ENCODE data around the gene SLC2A4.

SLC2A4 gene

DNA sequence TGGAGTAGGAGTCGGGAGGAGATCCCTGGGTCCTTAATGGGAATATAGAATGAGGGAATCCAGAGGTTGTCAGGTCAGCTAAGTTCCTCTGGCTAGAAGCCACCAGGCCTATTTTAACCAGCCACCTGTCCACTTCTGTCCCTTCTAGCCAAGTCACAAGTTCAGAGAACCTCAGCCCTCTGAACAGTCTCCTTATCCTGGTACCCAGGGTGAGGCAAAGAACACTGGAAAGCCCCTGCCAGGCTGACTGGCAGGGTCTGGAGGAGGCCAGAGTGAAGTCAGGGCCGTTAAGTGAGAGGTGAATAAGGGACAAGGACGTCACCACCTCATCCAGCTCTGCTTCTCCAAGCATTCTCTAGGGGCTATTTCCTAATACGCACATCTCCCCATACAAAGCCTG, 32.7 kb upstream of the SLC2A4 start:
- in situ Hi-C loops (cut with MboI; ENCODE audit: low pct_unique_long_range_greater_than_20kb, low sequenced_read_pairs, unreplicated experiment): no loop called here
- no peak for DNase-seq (ENCODE audit: low spot score)

GRCh38 chr17:7249214-7249613, 32.3 kb upstream of the SLC2A4 start:
- in situ Hi-C loops (cut with MboI; ENCODE audit: low pct_unique_long_range_greater_than_20kb, low sequenced_read_pairs, unreplicated experiment): no loop called here
- DNase-seq (ENCODE audit: low spot score): no peak
- no peak for TF ChIP-seq CTCF (IDR thresholded peaks at IDR 0.05; ENCODE audit: extremely low read depth, insufficient read depth, missing control alignments)

More for the DNA sequence above, 32.7 kb upstream of the SLC2A4 start:
- no peak for TF ChIP-seq CTCF (IDR thresholded peaks at IDR 0.05; ENCODE audit: extremely low read depth, insufficient read depth, missing control alignments)

DNA sequence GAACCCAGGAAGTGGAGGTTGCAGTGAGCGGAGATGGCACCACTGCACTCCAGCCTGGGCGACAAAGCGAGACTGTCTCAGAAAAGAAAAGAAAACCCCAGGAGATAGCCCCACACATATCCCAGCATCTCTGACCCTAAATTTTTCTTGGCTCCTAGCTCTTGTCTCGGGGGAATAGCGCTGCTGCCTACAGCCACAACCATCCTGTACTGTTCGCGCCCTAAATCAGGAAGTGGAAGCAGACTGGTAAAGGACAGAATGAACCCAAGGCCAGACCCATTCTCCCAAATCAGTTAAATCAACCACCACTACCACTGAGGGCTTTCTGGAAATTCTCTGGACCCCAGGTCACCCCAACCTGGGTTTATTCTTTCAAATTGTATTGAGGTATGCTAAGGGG, 31.7 kb upstream of the SLC2A4 start:
- no peak for TF ChIP-seq CTCF (IDR thresholded peaks at IDR 0.05; ENCODE audit: extremely low read depth, insufficient read depth, missing control alignments)
- DNase-seq (ENCODE audit: low spot score): no peak
- in situ Hi-C loops (cut with MboI; ENCODE audit: low pct_unique_long_range_greater_than_20kb, low sequenced_read_pairs, unreplicated experiment): no loop called here

DNA sequence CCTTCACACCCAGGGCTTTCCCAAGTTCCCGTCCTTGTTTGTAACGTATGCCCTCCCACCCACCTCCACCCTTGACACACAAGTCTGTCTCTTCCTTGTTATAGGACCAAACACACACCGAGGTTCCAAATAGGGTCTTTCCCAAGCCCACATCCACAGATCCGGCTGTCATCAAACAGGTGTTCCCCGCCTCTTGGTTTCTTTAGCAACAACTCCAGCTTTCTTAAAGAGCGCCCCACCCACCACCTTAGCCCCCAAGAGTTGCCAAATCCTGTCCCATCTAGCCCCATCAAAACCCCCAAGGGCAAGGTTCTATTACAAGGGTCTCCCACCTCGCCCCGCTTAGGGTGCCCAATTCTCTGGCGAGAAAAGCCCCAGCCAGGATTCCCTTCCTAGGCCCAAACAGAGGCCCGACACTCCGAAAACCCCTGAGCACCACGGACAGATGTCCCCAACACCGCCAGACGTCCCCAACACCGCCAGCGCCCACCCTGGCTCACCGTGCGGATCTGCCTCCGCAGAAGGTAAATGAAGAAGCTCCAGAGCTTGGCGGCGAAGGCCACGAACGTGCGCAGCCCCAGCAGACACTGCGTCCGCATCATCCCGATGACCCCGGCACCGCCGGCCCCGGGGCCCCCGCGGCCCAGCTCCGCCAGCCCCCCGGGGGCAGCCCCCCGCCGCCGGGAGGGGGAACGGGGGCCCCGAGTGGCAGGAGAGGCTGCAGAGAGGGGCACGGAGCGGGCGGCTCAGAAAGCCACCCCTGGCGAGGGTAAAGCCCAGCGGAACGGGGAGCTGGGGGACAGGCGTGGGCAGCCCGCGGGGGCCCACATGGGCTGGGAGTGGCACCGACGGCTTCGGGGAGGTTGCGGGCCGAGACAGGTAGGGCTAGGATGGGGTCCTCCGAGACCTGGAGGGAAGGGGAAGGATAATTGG, 30.6 kb upstream of the SLC2A4 start:
- no peak for TF ChIP-seq CTCF (IDR thresholded peaks at IDR 0.05; ENCODE audit: extremely low read depth, insufficient read depth, missing control alignments)
- in situ Hi-C loops (cut with MboI; ENCODE audit: low pct_unique_long_range_greater_than_20kb, low sequenced_read_pairs, unreplicated experiment): no loop called here
- no peak for DNase-seq (ENCODE audit: low spot score)

GRCh38 chr17:7251661-7252175, 29.8 kb upstream of the SLC2A4 start, which contains the start of gene CTDNEP1:
Gene CTDNEP1 (minus strand): TSS chr17:7251734. CDS start chr17:7251296, 438 bp downstream.
- peak; percentile 99 for DNase-seq (ENCODE audit: low spot score)
- in situ Hi-C loops (cut with MboI; ENCODE audit: low pct_unique_long_range_greater_than_20kb, low sequenced_read_pairs, unreplicated experiment): no loop called here
- TF ChIP-seq CTCF (IDR thresholded peaks at IDR 0.05; ENCODE audit: extremely low read depth, insufficient read depth, missing control alignments): no peak

DNA sequence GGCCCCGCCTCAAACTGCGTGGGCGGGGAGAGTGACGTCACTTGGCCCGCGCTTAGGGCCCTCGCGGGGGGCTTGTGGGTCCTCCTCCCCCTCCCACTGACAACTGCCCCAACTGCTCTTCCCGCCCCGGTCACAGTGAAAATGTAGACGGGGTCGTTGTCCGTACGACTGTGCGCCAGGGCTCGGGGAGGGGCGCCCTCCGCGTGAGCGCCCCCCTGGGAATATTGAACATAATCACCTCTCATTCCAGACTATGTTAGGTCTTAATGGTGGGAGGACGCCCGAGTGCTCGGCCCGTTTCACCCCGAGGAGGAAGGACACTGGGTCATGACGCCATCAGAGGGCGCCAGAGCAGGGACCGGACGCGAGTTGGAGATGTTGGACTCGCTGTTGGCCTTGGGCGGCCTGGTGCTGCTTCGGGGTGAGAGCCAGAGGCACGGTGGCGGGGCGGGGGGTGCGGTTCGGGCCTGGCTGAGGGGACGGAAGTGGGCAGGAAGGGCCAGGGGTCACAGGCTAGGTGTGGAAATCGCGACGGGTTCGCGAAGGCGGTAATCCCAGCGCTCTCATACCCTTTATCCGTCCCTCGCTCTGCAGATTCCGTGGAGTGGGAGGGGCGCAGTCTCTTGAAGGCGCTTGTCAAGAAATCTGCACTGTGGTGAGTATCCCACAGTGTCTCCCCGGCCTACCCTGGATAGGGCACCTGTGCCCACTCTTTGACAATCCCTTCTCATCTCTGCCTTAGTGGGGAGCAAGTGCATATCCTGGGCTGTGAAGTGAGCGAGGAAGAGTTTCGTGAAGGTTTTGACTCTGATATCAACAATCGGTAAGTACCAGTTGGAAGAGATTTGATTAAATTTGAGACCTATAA, 29.1 kb upstream of the SLC2A4 start, which contains the start of gene ELP5:
TSS of gene ELP5 (plus strand) at position 40 of the 868 bp plus-strand sequence. CDS start at position 376, 336 bp downstream.
- TF ChIP-seq CTCF (IDR thresholded peaks at IDR 0.05; ENCODE audit: extremely low read depth, insufficient read depth, missing control alignments): peak; percentile 44
- DNase-seq (ENCODE audit: low spot score): peak; percentile 91
- in situ Hi-C loops (cut with MboI; ENCODE audit: low pct_unique_long_range_greater_than_20kb, low sequenced_read_pairs, unreplicated experiment): no loop called here
